Panc1 (cell line): ENCODE data around the gene PACSIN1. TPM values are rescaled to one million over a fixed set of nuclear protein-coding genes. Genes with fewer than 3 reads are reported as not detected.

Source experiments
- ATAC-seq: fragments of 200-7000 bp; cut with Tn5 transposase; 2 replicates; pipeline ENCODE4 v1.9.1; 2020; ENCODE audit warnings: mild to moderate bottlenecking, moderate library complexity
- BruUV-seq: library from RNA; stranded (reverse); fragments of 400-500 nt; replicated peaks from 2 replicates; lab custom pipeline; 2021; lab: Mats Ljungman, UMichigan
- CTCF ChIA-PET: fragments of 300-600 bp; sonication (Branson Sonifier 250); formaldehyde crosslinking; loops from one replicate; lab custom pipeline; 2022; ENCODE audit warnings: antibody characterized with exemption; lab: Charles Lee
- POLR2A ChIA-PET: fragments of 300-600 bp; sonication (Branson Sonifier 250); formaldehyde crosslinking; loops from one replicate; lab custom pipeline; 2022; ENCODE audit warnings: antibody characterized with exemption; lab: Charles Lee
- DNase-seq: peaks from one replicate; pipeline ENCODE4 v3.0.0-alpha.2; 2010; ENCODE audit warnings: low read depth, low spot score
- H3K27ac ChIP-seq: 2 replicates; pipeline ENCODE4 v1.5.1; 2011; ENCODE audit warnings: mild to moderate bottlenecking, low read length, inconsistent platforms
- H3K27me3 ChIP-seq: fragments of 200-500 bp; sonication (Bioruptor generic); 2 replicates; pipeline ENCODE4 v1.6.0; 2014; ENCODE audit warnings: low read length, inconsistent platforms; ENCODE audit not compliant: control insufficient read depth, insufficient read depth
- H3K36me3 ChIP-seq: fragments of 200-500 bp; sonication (Bioruptor generic); 2 replicates; pipeline ENCODE4 v1.5.1; 2014; ENCODE audit warnings: inconsistent platforms, mild to moderate bottlenecking, low read length, moderate library complexity; ENCODE audit not compliant: control insufficient read depth, insufficient read depth
- H3K4me1 ChIP-seq: 2 replicates; pipeline ENCODE4 v1.5.1; 2011; ENCODE audit warnings: inconsistent platforms, mild to moderate bottlenecking, low read length, moderate library complexity; ENCODE audit not compliant: control insufficient read depth, insufficient read depth
- H3K4me3 ChIP-seq, 2 experiments: 2 replicates each; pipeline ENCODE4 v1.5.1; 2011 to 2012; ENCODE audit warnings: low read depth in 2 of 2, low read length in 2 of 2, mild to moderate bottlenecking in 2 of 2, inconsistent platforms in 1 of 2, moderate library complexity in 1 of 2
- H3K9me3 ChIP-seq: fragments of 200-500 bp; sonication (Bioruptor generic); 2 replicates; pipeline ENCODE4 v1.5.1; 2014; ENCODE audit warnings: low read depth, mild to moderate bottlenecking, inconsistent platforms, low read length, moderate library complexity; ENCODE audit not compliant: control insufficient read depth, insufficient read depth
- CTCF ChIP-seq: fragments of 450-650 bp; IDR thresholded peaks from 2 replicates; pipeline ENCODE4 v1.5.1; 2017; ENCODE audit warnings: mild to moderate bottlenecking
- POLR2AphosphoS5 ChIP-seq: IDR thresholded peaks from 2 replicates; pipeline ENCODE4 v1.6.1; 2012; ENCODE audit warnings: mild to moderate bottlenecking, low read depth, low read length, moderate library complexity
- REST ChIP-seq, 2 experiments: IDR thresholded peaks; 2 replicates each; pipeline ENCODE4 v1.6.1; 2011 to 2012; ENCODE audit warnings: low read depth in 2 of 2, control low read depth in 1 of 2, low read length in 1 of 2, mild to moderate bottlenecking in 1 of 2, moderate library complexity in 1 of 2; ENCODE audit not compliant: insufficient read depth in 1 of 2
- SIN3A ChIP-seq: IDR thresholded peaks from 2 replicates; pipeline ENCODE4 v1.6.1; 2012; ENCODE audit warnings: low read depth, mild to moderate bottlenecking, low read length, moderate library complexity, borderline replicate concordance; ENCODE audit not compliant: insufficient read depth
- TCF7L2 ChIP-seq: IDR thresholded peaks from 2 replicates; pipeline ENCODE4 v1.6.1; 2011; ENCODE audit warnings: mild to moderate bottlenecking, low read depth, low read length, inconsistent platforms
- in situ Hi-C: cut with HindIII; loops from 2 replicates; pipeline ENCODE4 v1.10.0; 2016; ENCODE audit warnings: low sequenced_read_pairs, low pct_unique_long_range_greater_than_20kb
- intact Hi-C: fragments of 100-400 bp; cut with micrococcal nuclease; formaldehyde crosslinking; loops from one replicate; pipeline ENCODE4 v1.10.0; 2022; ENCODE audit not compliant: unreplicated experiment
- total RNA-seq: library from RNA; stranded (reverse); gene quantifications from one replicate; pipeline ENCODE4 v1.2.1, GENCODE V29; 2021; ENCODE audit not compliant: unreplicated experiment

Gene PACSIN1
- total RNA-seq, 1 experiment from 2014 or later: 0.18 TPM

- no peaks in the 10 kb centered on the region for H3K36me3 ChIP-seq
- DNase-seq (no peak), ATAC-seq (no peak)
- no peaks in the 10 kb centered on the region for H3K27me3 ChIP-seq
- CTCF ChIA-PET: no interaction called here
- no peak overlapping the region for H3K27ac ChIP-seq
- H3K4me1 ChIP-seq: peaks cover 26% of the 10 kb centered on the region
- in situ Hi-C loops (no loop called here), intact Hi-C loops (no loop called here)
- POLR2A ChIA-PET: interaction anchor here (0.6 kb wide), 1 partner anchor 640 kb away, joined by 6 read pairs; no protein-coding TSS in a partner anchor
- no TSS peak for BruUV-seq
- no peaks in the 10 kb centered on the region for H3K9me3 ChIP-seq
- TF ChIP-seq REST (IDR thresholded peaks at IDR 0.05; ENCODE audit: insufficient read depth in 1 of 2, low read depth in 2 of 2, low read length in 1 of 2) (no peak), CTCF (no peak), SIN3A (no peak), POLR2AphosphoS5 (no peak), TCF7L2 (no peak)
- no peak overlapping the region for H3K4me3 ChIP-seq
Measured at GRCh38 chr6:34558172-34558714, 92.4 kb downstream of the PACSIN1 start.

- intact Hi-C loops (no loop called here), in situ Hi-C loops (no loop called here)
- Histone ChIP-seq H3K4me3 (no peak overlapping the region), H3K9me3 (no peaks in the 10 kb centered on the region), H3K27me3 (no peaks in the 10 kb centered on the region), H3K4me1 (peaks cover 16% of the 10 kb centered on the region), H3K27ac (no peak overlapping the region), H3K36me3 (no peaks in the 10 kb centered on the region)
- ATAC-seq (no peak), DNase-seq (no peak)
- POLR2A ChIA-PET: no interaction called here
- CTCF ChIA-PET: interaction anchor here (0.6 kb wide), 1 partner anchor 25 kb away, joined by 3 read pairs; no protein-coding TSS in a partner anchor
- no TSS peak for BruUV-seq
- TF ChIP-seq CTCF (no peak), REST (IDR thresholded peaks at IDR 0.05; ENCODE audit: insufficient read depth in 1 of 2, low read depth in 2 of 2, low read length in 1 of 2) (no peak), TCF7L2 (no peak), SIN3A (no peak)
Measured at GRCh38 chr6:34559651-34560365, 93.9 kb downstream of the PACSIN1 start.
